ENCODE results near the gene CARS1.

DNA sequence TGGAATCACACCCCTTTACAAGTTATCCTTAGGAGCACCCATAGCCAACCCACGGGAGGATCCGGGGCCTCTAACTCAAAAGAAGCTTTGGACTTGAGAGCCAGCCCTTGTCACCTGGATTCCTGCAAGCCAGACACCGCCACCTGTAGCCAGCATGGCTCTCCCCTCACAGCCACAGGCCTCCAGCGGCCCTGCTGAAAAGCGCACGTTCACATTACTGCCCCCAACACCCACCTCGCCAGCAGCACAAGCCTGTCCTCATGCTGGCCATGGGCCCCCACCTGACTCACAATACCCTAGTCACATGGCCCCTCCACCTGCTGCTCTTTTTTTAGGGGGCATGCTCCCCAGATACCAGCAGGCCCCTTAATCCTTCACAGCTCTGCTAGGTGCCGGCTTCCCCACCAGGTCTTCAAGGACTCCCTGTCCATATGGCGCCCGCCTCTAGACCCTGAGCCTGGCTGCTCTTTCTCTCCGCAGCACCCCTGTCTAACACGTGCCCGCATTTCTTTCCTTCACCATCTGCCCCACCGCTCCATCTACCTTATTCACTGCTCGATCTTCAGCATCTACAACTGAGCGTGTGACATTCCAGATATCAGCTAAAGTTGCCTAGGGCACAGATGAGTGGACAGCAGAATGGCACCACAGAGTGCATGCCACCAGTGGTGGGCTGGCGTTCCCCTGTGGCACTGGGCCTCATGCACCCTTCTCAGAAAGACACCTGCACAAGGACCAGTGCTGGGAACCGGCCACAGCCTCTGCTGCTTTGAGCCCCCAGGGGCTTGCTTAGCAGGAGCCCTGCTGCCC is 6.6 kb downstream of the CARS1 start:
- TF ChIP-seq, protein P1, sequence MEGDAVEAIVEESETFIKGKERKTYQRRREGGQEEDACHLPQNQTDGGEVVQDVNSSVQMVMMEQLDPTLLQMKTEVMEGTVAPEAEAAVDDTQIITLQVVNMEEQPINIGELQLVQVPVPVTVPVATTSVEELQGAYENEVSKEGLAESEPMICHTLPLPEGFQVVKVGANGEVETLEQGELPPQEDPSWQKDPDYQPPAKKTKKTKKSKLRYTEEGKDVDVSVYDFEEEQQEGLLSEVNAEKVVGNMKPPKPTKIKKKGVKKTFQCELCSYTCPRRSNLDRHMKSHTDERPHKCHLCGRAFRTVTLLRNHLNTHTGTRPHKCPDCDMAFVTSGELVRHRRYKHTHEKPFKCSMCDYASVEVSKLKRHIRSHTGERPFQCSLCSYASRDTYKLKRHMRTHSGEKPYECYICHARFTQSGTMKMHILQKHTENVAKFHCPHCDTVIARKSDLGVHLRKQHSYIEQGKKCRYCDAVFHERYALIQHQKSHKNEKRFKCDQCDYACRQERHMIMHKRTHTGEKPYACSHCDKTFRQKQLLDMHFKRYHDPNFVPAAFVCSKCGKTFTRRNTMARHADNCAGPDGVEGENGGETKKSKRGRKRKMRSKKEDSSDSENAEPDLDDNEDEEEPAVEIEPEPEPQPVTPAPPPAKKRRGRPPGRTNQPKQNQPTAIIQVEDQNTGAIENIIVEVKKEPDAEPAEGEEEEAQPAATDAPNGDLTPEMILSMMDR (IDR thresholded peaks at IDR 0.05), result no peak
- TF ChIP-seq POLR2A (IDR thresholded peaks at IDR 0.05) (no peak), EP300 (IDR thresholded peaks at IDR 0.05) (no peak)

Data from tibial nerve (tissue), 4 donors.